PC-3 (cell line): Measurements from ENCODE around the gene DLGAP1. TPM values are rescaled to one million over a fixed set of nuclear protein-coding genes. Genes with fewer than 3 reads are reported as not detected.

ENCODE experiments used
- ATAC-seq: fragments of 200-7000 bp; cut with Tn5 transposase; 2 replicates; pipeline ENCODE4 v1.9.1; 2020; ENCODE audit warnings: mild to moderate bottlenecking, moderate library complexity
- BruUV-seq: library from RNA; stranded (reverse); fragments of 400-500 nt; replicated peaks from 2 replicates; lab custom pipeline; 2021; lab: Mats Ljungman, UMichigan
- CTCF ChIA-PET: fragments of 300-600 bp; sonication (Branson Sonifier 250); formaldehyde crosslinking; loops from one replicate; lab custom pipeline; 2022; ENCODE audit warnings: antibody characterized with exemption; lab: Charles Lee
- POLR2A ChIA-PET: fragments of 300-600 bp; sonication (Branson Sonifier 250); formaldehyde crosslinking; loops from one replicate; lab custom pipeline; 2022; ENCODE audit warnings: antibody characterized with exemption; ENCODE audit not compliant: unreplicated experiment; lab: Charles Lee
- DNase-seq: peaks from one replicate; pipeline ENCODE4 v3.0.0-alpha.2; 2015
- H2AFZ ChIP-seq: fragments of 300-600 bp; sonication (generic); 2 replicates; pipeline ENCODE4 v1.6.0; 2016; ENCODE audit warnings: antibody characterized with exemption, low read length
- H3F3A ChIP-seq: fragments of 300-600 bp; sonication (generic); one replicate; pipeline ENCODE4 v1.6.0; 2017; ENCODE audit warnings: antibody characterized with exemption, low read length, control low read depth, mild to moderate bottlenecking; ENCODE audit not compliant: unreplicated experiment
- H3K27ac ChIP-seq: fragments of 300-600 bp; sonication (generic); 2 replicates; pipeline ENCODE4 v1.5.1; 2016; ENCODE audit warnings: mild to moderate bottlenecking, low read length
- H3K27me3 ChIP-seq: fragments of 300-600 bp; sonication (generic); 2 replicates; pipeline ENCODE4 v1.6.1; 2016; ENCODE audit warnings: low read length, mixed read lengths
- H3K36me3 ChIP-seq: fragments of 300-600 bp; sonication (generic); 2 replicates; pipeline ENCODE4 v1.6.1; 2016; ENCODE audit warnings: low read depth, mixed run types, low read length, mixed read lengths
- H3K4me1 ChIP-seq: fragments of 300-600 bp; sonication (generic); 2 replicates; pipeline ENCODE4 v1.5.1; 2016; ENCODE audit warnings: low read length; ENCODE audit not compliant: insufficient read depth
- H3K4me2 ChIP-seq: fragments of 300-600 bp; sonication (generic); 2 replicates; pipeline ENCODE4 v1.6.0; 2016; ENCODE audit warnings: low read length
- H3K4me3 ChIP-seq: fragments of 300-600 bp; sonication (generic); 2 replicates; pipeline ENCODE4 v1.5.1; 2016; ENCODE audit warnings: mild to moderate bottlenecking, low read length, mixed read lengths
- H3K79me2 ChIP-seq: fragments of 300-600 bp; sonication (generic); 2 replicates; pipeline ENCODE4 v1.6.1; 2017; ENCODE audit warnings: low read length, mixed read lengths
- H3K9ac ChIP-seq: fragments of 300-600 bp; sonication (generic); 2 replicates; pipeline ENCODE4 v1.6.0; 2016; ENCODE audit warnings: mild to moderate bottlenecking, low read length
- H3K9me2 ChIP-seq: fragments of 300-600 bp; sonication (generic); replicated peaks from 2 replicates; pipeline ENCODE4 v1.6.1; 2016; ENCODE audit warnings: mixed run types, low read length, mixed read lengths
- H3K9me3 ChIP-seq: fragments of 300-600 bp; sonication (generic); 2 replicates; pipeline ENCODE4 v1.6.1; 2016; ENCODE audit warnings: low read length, mixed read lengths
- H4K20me1 ChIP-seq: fragments of 300-600 bp; sonication (generic); 2 replicates; pipeline ENCODE4 v1.6.1; 2016; ENCODE audit warnings: low read length, mixed read lengths
- CTCF ChIP-seq: fragments of 300-600 bp; sonication (generic); conservative IDR thresholded peaks from 2 replicates; pipeline ENCODE4 v1.5.1; 2017; ENCODE audit warnings: antibody characterized with exemption, low read depth, mild to moderate bottlenecking, low read length
- EZH2 ChIP-seq: fragments of 300-600 bp; sonication (generic); IDR thresholded peaks from one replicate; pipeline ENCODE4 v1.6.1; 2017; ENCODE audit warnings: antibody characterized with exemption, mild to moderate bottlenecking, low read length; ENCODE audit not compliant: unreplicated experiment
- EZH2phosphoT487 ChIP-seq: fragments of 300-600 bp; sonication (generic); IDR thresholded peaks from 2 replicates; pipeline ENCODE4 v1.6.1; 2018; ENCODE audit warnings: mild to moderate bottlenecking, antibody characterized with exemption, low read length, borderline replicate concordance
- intact Hi-C: fragments of 100-400 bp; cut with micrococcal nuclease; formaldehyde crosslinking; loops from 2 replicates; pipeline ENCODE4 v1.9.0; 2023
- total RNA-seq: library from RNA; depleted of rRNA; stranded (reverse); fragments of >200 nt; gene quantifications from 2 replicates; pipeline ENCODE4 v1.2.3, GENCODE V29; 2014

DLGAP1 gene
- total RNA-seq, 1 experiment from 2014 or later, result not detected

- Histone ChIP-seq H3K27me3 (no peaks in the 10 kb centered on the region), H4K20me1 (no peaks in the 10 kb centered on the region), H3K79me2 (no peaks in the 10 kb centered on the region), H3K9me3 (no peaks in the 10 kb centered on the region), H3K4me2 (peak overlapping the region; percentile 72), H3K27ac (no peak overlapping the region), H3K36me3 (no peaks in the 10 kb centered on the region), H3K9ac (no peak overlapping the region), H3K4me1 (peaks cover 8% of the 10 kb centered on the region), H3K4me3 (peak overlapping the region; percentile 59), H3K9me2 (0 out of 2 replicates have a peak, but pooled peaks cover 4% of the 10 kb centered on the region), H3F3A (no peaks in the 10 kb centered on the region), H2AFZ (peak overlapping the region; percentile 52)
- no peak for TF ChIP-seq CTCF
- TF ChIP-seq EZH2phosphoT487, result no peak
- no peak for TF ChIP-seq EZH2
- no TSS peak for BruUV-seq
- ChIA-PET POLR2A (interaction anchor here (0.7 kb wide), 1 partner anchor 52 kb away, joined by 8 read pairs; no protein-coding TSS in a partner anchor), CTCF (no interaction called here)
- DNase-seq (no peak), ATAC-seq (peak; percentile 37)
- intact Hi-C loops, result loop anchor here (5.0 kb wide), 1 partner anchor 42 kb away; no protein-coding TSS in a partner anchor
Observed at GRCh38 chr18:3499501-3499900, 955.6 kb downstream of the DLGAP1 start.

GRCh38 chr18:3498698-3499471 lies 956.2 kb downstream of the DLGAP1 start:
- H3K9ac ChIP-seq, result no peak overlapping the region
- peak overlapping the region; percentile 52 for H2AFZ ChIP-seq
- ATAC-seq, result peak; percentile 80
- DNase-seq, result no peak
- no peak overlapping the region for H3K27ac ChIP-seq
- TF ChIP-seq EZH2phosphoT487 (no peak), CTCF (no peak), EZH2 (no peak)
- peak overlapping the region; percentile 59 for H3K4me3 ChIP-seq
- ChIA-PET CTCF (no interaction called here), POLR2A (interaction anchor here (0.7 kb wide), 1 partner anchor 51 kb away, joined by 8 read pairs; no protein-coding TSS in a partner anchor)
- H3K4me1 ChIP-seq, result peaks cover 8% of the 10 kb centered on the region
- intact Hi-C loops, result loop anchor here (5.0 kb wide), 1 partner anchor 42 kb away; no protein-coding TSS in a partner anchor
- H3K36me3 ChIP-seq, result no peaks in the 10 kb centered on the region
- no peaks in the 10 kb centered on the region for H3F3A ChIP-seq
- H3K27me3 ChIP-seq, result no peaks in the 10 kb centered on the region
- no TSS peak for BruUV-seq
- H3K9me2 ChIP-seq, result 0 out of 2 replicates have a peak, but pooled peaks cover 4% of the 10 kb centered on the region
- H3K9me3 ChIP-seq, result no peaks in the 10 kb centered on the region
- H4K20me1 ChIP-seq, result no peaks in the 10 kb centered on the region
- peak overlapping the region; percentile 72 for H3K4me2 ChIP-seq
- no peaks in the 10 kb centered on the region for H3K79me2 ChIP-seq
